PC-3 (cell line): ENCODE measurements around the gene PDCD1LG2. TPM values are rescaled to one million over a fixed set of nuclear protein-coding genes. Genes with fewer than 3 reads are reported as not detected.
A peak's percentile ranks its signal among the peaks of the same experiment; 100 is the strongest.

Experiments used
- ATAC-seq: fragments of 200-7000 bp; cut with Tn5 transposase; 2 replicates; pipeline ENCODE4 v1.9.1; 2020; ENCODE audit warnings: mild to moderate bottlenecking, moderate library complexity
- BruUV-seq: library from RNA; stranded (reverse); fragments of 400-500 nt; replicated peaks from 2 replicates; lab custom pipeline; 2021; lab: Mats Ljungman, UMichigan
- CTCF ChIA-PET: fragments of 300-600 bp; sonication (Branson Sonifier 250); formaldehyde crosslinking; loops from one replicate; lab custom pipeline; 2022; ENCODE audit warnings: antibody characterized with exemption; lab: Charles Lee
- POLR2A ChIA-PET: fragments of 300-600 bp; sonication (Branson Sonifier 250); formaldehyde crosslinking; loops from one replicate; lab custom pipeline; 2022; ENCODE audit warnings: antibody characterized with exemption; ENCODE audit not compliant: unreplicated experiment; lab: Charles Lee
- DNase-seq: peaks from one replicate; pipeline ENCODE4 v3.0.0-alpha.2; 2015
- H2AFZ ChIP-seq: fragments of 300-600 bp; sonication (generic); 2 replicates; pipeline ENCODE4 v1.6.0; 2016; ENCODE audit warnings: antibody characterized with exemption, low read length
- H3F3A ChIP-seq: fragments of 300-600 bp; sonication (generic); one replicate; pipeline ENCODE4 v1.6.0; 2017; ENCODE audit warnings: antibody characterized with exemption, low read length, control low read depth, mild to moderate bottlenecking; ENCODE audit not compliant: unreplicated experiment
- H3K27ac ChIP-seq: fragments of 300-600 bp; sonication (generic); 2 replicates; pipeline ENCODE4 v1.5.1; 2016; ENCODE audit warnings: mild to moderate bottlenecking, low read length
- H3K27me3 ChIP-seq: fragments of 300-600 bp; sonication (generic); 2 replicates; pipeline ENCODE4 v1.6.1; 2016; ENCODE audit warnings: low read length, mixed read lengths
- H3K36me3 ChIP-seq: fragments of 300-600 bp; sonication (generic); 2 replicates; pipeline ENCODE4 v1.6.1; 2016; ENCODE audit warnings: low read depth, mixed run types, low read length, mixed read lengths
- H3K4me1 ChIP-seq: fragments of 300-600 bp; sonication (generic); 2 replicates; pipeline ENCODE4 v1.5.1; 2016; ENCODE audit warnings: low read length; ENCODE audit not compliant: insufficient read depth
- H3K4me2 ChIP-seq: fragments of 300-600 bp; sonication (generic); 2 replicates; pipeline ENCODE4 v1.6.0; 2016; ENCODE audit warnings: low read length
- H3K4me3 ChIP-seq: fragments of 300-600 bp; sonication (generic); 2 replicates; pipeline ENCODE4 v1.5.1; 2016; ENCODE audit warnings: mild to moderate bottlenecking, low read length, mixed read lengths
- H3K79me2 ChIP-seq: fragments of 300-600 bp; sonication (generic); 2 replicates; pipeline ENCODE4 v1.6.1; 2017; ENCODE audit warnings: low read length, mixed read lengths
- H3K9ac ChIP-seq: fragments of 300-600 bp; sonication (generic); 2 replicates; pipeline ENCODE4 v1.6.0; 2016; ENCODE audit warnings: mild to moderate bottlenecking, low read length
- H3K9me2 ChIP-seq: fragments of 300-600 bp; sonication (generic); replicated peaks from 2 replicates; pipeline ENCODE4 v1.6.1; 2016; ENCODE audit warnings: mixed run types, low read length, mixed read lengths
- H3K9me3 ChIP-seq: fragments of 300-600 bp; sonication (generic); 2 replicates; pipeline ENCODE4 v1.6.1; 2016; ENCODE audit warnings: low read length, mixed read lengths
- H4K20me1 ChIP-seq: fragments of 300-600 bp; sonication (generic); 2 replicates; pipeline ENCODE4 v1.6.1; 2016; ENCODE audit warnings: low read length, mixed read lengths
- CTCF ChIP-seq: fragments of 300-600 bp; sonication (generic); conservative IDR thresholded peaks from 2 replicates; pipeline ENCODE4 v1.5.1; 2017; ENCODE audit warnings: antibody characterized with exemption, low read depth, mild to moderate bottlenecking, low read length
- EZH2 ChIP-seq: fragments of 300-600 bp; sonication (generic); IDR thresholded peaks from one replicate; pipeline ENCODE4 v1.6.1; 2017; ENCODE audit warnings: antibody characterized with exemption, mild to moderate bottlenecking, low read length; ENCODE audit not compliant: unreplicated experiment
- EZH2phosphoT487 ChIP-seq: fragments of 300-600 bp; sonication (generic); IDR thresholded peaks from 2 replicates; pipeline ENCODE4 v1.6.1; 2018; ENCODE audit warnings: mild to moderate bottlenecking, antibody characterized with exemption, low read length, borderline replicate concordance
- intact Hi-C: fragments of 100-400 bp; cut with micrococcal nuclease; formaldehyde crosslinking; loops from 2 replicates; pipeline ENCODE4 v1.9.0; 2023
- total RNA-seq: library from RNA; depleted of rRNA; stranded (reverse); fragments of >200 nt; gene quantifications from 2 replicates; pipeline ENCODE4 v1.2.3, GENCODE V29; 2014

PDCD1LG2 gene
- total RNA-seq, 1 experiment from 2014 or later: 1.4 TPM

GRCh38 chr9:5518937-5519319 is 8.6 kb downstream of the PDCD1LG2 start:
- BruUV-seq: no TSS peak
- H3K79me2 ChIP-seq: 0 out of 2 replicates have a peak, but pooled peaks cover 4% of the 10 kb centered on the region
- intact Hi-C loops: no loop called here

GRCh38 chr9:5524090-5524489 is 13.8 kb downstream of the PDCD1LG2 start:
- Histone ChIP-seq H4K20me1 (no peaks in the 10 kb centered on the region), H2AFZ (no peak overlapping the region), H3K4me3 (no peak overlapping the region), H3K4me2 (no peak overlapping the region), H3K9ac (no peak overlapping the region), H3K27ac (no peak overlapping the region), H3K36me3 (no peaks in the 10 kb centered on the region), H3K27me3 (no peaks in the 10 kb centered on the region), H3K9me3 (no peaks in the 10 kb centered on the region), H3F3A (no peaks in the 10 kb centered on the region), H3K9me2 (no peaks in the 10 kb centered on the region), H3K4me1 (no peaks in the 10 kb centered on the region), H3K79me2 (no peaks in the 10 kb centered on the region)
- CTCF ChIA-PET: no interaction called here
- TF ChIP-seq EZH2phosphoT487: no peak
- no peak for TF ChIP-seq EZH2
- no peak for TF ChIP-seq CTCF
- intact Hi-C loops: no loop called here
- BruUV-seq: no TSS peak
- no peak for DNase-seq
- no peak for ATAC-seq
- POLR2A ChIA-PET: no interaction called here

More at GRCh38 chr9:5518937-5519319, 8.6 kb downstream of the PDCD1LG2 start:
- Histone ChIP-seq H3F3A (no peaks in the 10 kb centered on the region), H3K9ac (no peak overlapping the region), H3K27ac (no peak overlapping the region), H3K9me2 (no peaks in the 10 kb centered on the region), H3K4me1 (no peaks in the 10 kb centered on the region), H3K27me3 (no peaks in the 10 kb centered on the region), H3K9me3 (no peaks in the 10 kb centered on the region), H3K4me3 (no peak overlapping the region), H3K36me3 (no peaks in the 10 kb centered on the region), H3K4me2 (no peak overlapping the region), H4K20me1 (no peaks in the 10 kb centered on the region), H2AFZ (no peak overlapping the region)
- ChIA-PET POLR2A (no interaction called here), CTCF (no interaction called here)
- TF ChIP-seq EZH2 (no peak), CTCF (no peak), EZH2phosphoT487 (no peak)
- ATAC-seq: no peak
- DNase-seq: no peak

GRCh38 chr9:5529683-5530221 is 19.4 kb downstream of the PDCD1LG2 start:
- no peaks in the 10 kb centered on the region for H3K9me2 ChIP-seq
- no peak overlapping the region for H2AFZ ChIP-seq
- POLR2A ChIA-PET: no interaction called here
- H3K4me2 ChIP-seq: peak overlapping the region; percentile 54
- H3K36me3 ChIP-seq: no peaks in the 10 kb centered on the region
- no peaks in the 10 kb centered on the region for H3K9me3 ChIP-seq
- no TSS peak for BruUV-seq
- H3K9ac ChIP-seq: no peak overlapping the region
- CTCF ChIA-PET: no interaction called here
- no peaks in the 10 kb centered on the region for H3F3A ChIP-seq
- no peaks in the 10 kb centered on the region for H3K27me3 ChIP-seq
- peaks cover 26% of the 10 kb centered on the region for H3K4me1 ChIP-seq
- DNase-seq (peak; percentile 73), ATAC-seq (peak; percentile 67)
- no peak for TF ChIP-seq EZH2
- TF ChIP-seq CTCF: no peak
- no peak for TF ChIP-seq EZH2phosphoT487
- no peaks in the 10 kb centered on the region for H3K79me2 ChIP-seq
- H4K20me1 ChIP-seq: no peaks in the 10 kb centered on the region
- peak overlapping the region; percentile 29 for H3K27ac ChIP-seq
- intact Hi-C loops: no loop called here
- no peak overlapping the region for H3K4me3 ChIP-seq
